Right atrium auricular region (tissue), 2 donors: Measurements from ENCODE around the gene KIF25. TPM values are rescaled to one million over a fixed set of nuclear protein-coding genes. Genes with fewer than 3 reads are reported as not detected.

Experiments used
- DNase-seq: peaks from one replicate; pipeline ENCODE4 v3.0.0-alpha.2; 2019; ENCODE audit warnings: low spot score
- H3K27ac ChIP-seq, 2 donors: fragments of 200-600 bp; sonication (generic); 1 replicate in 1 of 2; 2 replicates in 1 of 2; pipeline ENCODE4 v1.5.1; 2016 to 2019
- H3K27me3 ChIP-seq, 2 donors: fragments of 200-600 bp; sonication (generic); one replicate each; pipeline versions ENCODE4 v1.5.1 to v1.6.0; 2017 to 2019
- H3K36me3 ChIP-seq: fragments of 200-600 bp; sonication (generic); one replicate; pipeline ENCODE4 v1.5.1; 2016
- H3K4me1 ChIP-seq, 2 donors: fragments of 200-600 bp; sonication (generic); one replicate each; pipeline versions ENCODE4 v1.5.1 to v1.6.0; 2017 to 2019
- H3K4me3 ChIP-seq, 2 donors: fragments of 200-600 bp; sonication (generic); 1 replicate in 1 of 2; 2 replicates in 1 of 2; pipeline ENCODE4 v1.5.1; 2017 to 2019; ENCODE audit warnings: mild to moderate bottlenecking in 1 of 2, moderate library complexity in 1 of 2
- H3K9me3 ChIP-seq, 2 donors: fragments of 200-600 bp; sonication (generic); one replicate each; pipeline ENCODE4 v1.5.1; 2019
- CTCF ChIP-seq, 2 donors: fragments of 200-600 bp; sonication (generic); IDR thresholded peaks; one replicate each; pipeline ENCODE4 v1.5.1; 2019; ENCODE audit warnings: antibody characterized with exemption in 2 of 2
- total RNA-seq, 2 donors: library from RNA; depleted of rRNA; stranded (reverse); fragments of >200 nt; gene quantifications; one replicate each; pipeline ENCODE4 v1.1.0, GENCODE V29; 2016

The KIF25 gene
- total RNA-seq, 2 donors from 2014 or later, result not detected

GRCh38 chr6:168044521-168045130, 47.2 kb downstream of the KIF25 start:
- H3K27ac ChIP-seq, result no peak overlapping the region
- no peaks in the 10 kb centered on the region for H3K36me3 ChIP-seq
- DNase-seq, result no peak
- no peak for TF ChIP-seq CTCF (IDR thresholded peaks at IDR 0.05)
- H3K27me3 ChIP-seq, result no peaks in the 10 kb centered on the region
- H3K4me1 ChIP-seq, result peaks cover 0 to 10% of the 10 kb centered on the region in 2 donors
- H3K9me3 ChIP-seq, result peaks cover 8 to 14% of the 10 kb centered on the region in 2 donors
- H3K4me3 ChIP-seq, result no peak overlapping the region

DNA sequence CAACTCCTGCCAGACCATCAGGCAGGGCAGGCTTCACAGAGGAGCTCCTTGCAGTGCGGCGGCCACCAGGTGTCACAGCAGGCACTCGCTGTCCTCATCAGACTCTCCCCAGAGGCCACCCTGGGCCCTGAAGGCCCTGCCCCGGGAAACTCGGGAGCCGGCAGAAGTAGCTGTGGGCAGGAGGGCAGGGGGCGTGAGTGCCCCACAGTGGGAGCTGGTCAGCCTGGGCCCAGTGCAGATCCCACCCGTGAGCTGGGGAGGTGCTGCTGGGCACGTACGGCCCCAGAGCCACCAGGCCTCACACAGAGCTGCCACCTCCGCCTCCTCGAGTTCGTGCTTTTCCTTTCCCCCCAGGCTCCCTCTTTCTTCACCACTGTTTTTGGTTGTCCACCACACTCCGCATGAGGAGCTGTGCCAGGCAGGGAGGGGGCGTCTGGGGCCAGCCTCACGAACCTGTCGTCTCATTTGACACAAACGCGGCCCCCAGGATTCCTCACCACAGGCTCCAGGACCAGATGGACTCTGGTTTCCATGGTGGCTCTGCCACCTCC, 47.7 kb downstream of the KIF25 start:
- Histone ChIP-seq H3K27me3 (no peaks in the 10 kb centered on the region), H3K4me1 (peaks cover 0 to 10% of the 10 kb centered on the region in 2 donors), H3K27ac (peak overlapping the region in 1 of 2 donors; percentile 23), H3K9me3 (peaks cover 2 to 8% of the 10 kb centered on the region in 2 donors), H3K36me3 (no peaks in the 10 kb centered on the region), H3K4me3 (no peak overlapping the region)
- TF ChIP-seq CTCF (IDR thresholded peaks at IDR 0.05), result peak in 1 of 2 donors; percentile 30
- no peak for DNase-seq

DNA sequence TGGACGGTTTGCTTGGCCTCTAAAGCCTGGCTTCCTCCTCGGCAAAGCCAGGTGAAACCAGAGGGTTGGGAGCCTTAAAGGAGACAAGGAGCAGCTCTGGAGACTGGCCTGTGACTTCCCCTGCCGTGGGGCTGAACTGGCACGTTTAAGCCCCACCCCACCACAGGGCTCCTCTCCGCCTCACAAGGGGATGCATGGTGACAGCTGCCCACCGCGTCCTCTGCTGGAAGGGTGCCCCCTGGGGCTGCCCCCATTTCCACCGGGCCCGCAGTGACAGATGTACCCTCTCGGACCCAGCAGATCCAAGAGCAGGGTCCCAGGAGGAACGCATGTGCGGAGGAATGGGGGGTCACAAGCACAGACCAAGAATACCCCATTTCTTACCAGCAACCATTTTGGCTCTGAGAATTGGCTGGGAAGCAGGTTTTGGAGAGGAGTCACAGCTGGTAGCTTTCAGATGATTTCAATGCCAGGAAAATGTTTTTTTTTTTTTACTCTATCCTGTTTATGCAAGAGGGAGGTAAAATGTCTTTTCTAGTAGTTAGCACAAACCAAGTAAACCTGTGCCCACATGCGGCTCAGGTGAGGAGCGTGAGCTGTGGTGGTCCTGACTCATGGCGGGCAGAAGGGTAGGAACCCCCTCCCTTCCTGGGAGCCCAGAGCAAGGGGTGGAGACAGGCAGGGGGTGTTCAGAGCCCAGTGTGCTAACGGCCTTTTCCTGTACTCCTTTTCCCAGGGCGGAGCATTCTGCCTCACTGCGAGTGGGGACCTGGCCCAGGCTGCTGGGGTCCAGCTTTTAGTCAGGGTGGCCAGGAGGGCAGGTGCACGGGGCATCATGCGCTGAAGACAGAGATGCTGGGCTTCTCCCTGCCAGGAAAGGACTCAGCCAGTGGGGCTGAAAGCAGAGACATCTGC, 48.5 kb downstream of the KIF25 start:
- Histone ChIP-seq H3K4me3 (no peak overlapping the region), H3K9me3 (peaks cover 0 to under 1% of the 10 kb centered on the region in 2 donors), H3K27me3 (no peaks in the 10 kb centered on the region), H3K4me1 (peaks cover 0 to 10% of the 10 kb centered on the region in 2 donors), H3K36me3 (no peaks in the 10 kb centered on the region), H3K27ac (peak overlapping the region in 1 of 2 donors; percentile 23)
- TF ChIP-seq CTCF (IDR thresholded peaks at IDR 0.05), result no peak
- DNase-seq, result no peak

DNA sequence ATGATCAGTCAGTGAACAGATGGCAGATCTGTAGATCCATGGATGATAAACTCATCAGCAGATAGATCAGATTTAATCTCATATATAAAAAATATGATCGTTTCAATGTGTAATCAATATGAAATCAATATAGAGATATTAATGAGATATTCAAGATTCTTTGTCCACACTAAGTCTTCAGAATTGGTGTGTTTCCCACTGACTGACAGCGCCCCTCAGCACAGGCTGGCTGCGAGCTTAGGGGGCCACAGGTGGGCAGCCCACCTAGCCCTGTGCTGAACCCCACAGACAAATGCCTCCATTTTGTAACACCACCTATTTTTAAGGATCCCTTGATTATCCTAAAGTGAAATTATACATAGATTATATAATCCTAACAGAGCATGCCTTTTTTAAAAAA, 49.2 kb downstream of the KIF25 start:
- TF ChIP-seq CTCF (IDR thresholded peaks at IDR 0.05), result no peak
- no peak for DNase-seq
- Histone ChIP-seq H3K36me3 (no peaks in the 10 kb centered on the region), H3K4me3 (no peak overlapping the region), H3K27ac (peak overlapping the region in 1 of 2 donors; percentile 23), H3K4me1 (peaks cover 0 to 10% of the 10 kb centered on the region in 2 donors), H3K9me3 (no peaks in the 10 kb centered on the region), H3K27me3 (no peaks in the 10 kb centered on the region)

GRCh38 chr6:168047841-168048723, 50.6 kb downstream of the KIF25 start:
- H3K27ac ChIP-seq, result no peak overlapping the region
- H3K4me1 ChIP-seq, result peaks cover 0 to 10% of the 10 kb centered on the region in 2 donors
- no peak for TF ChIP-seq CTCF (IDR thresholded peaks at IDR 0.05)
- H3K4me3 ChIP-seq, result no peak overlapping the region
- DNase-seq, result no peak
- H3K27me3 ChIP-seq, result no peaks in the 10 kb centered on the region
- H3K36me3 ChIP-seq, result no peaks in the 10 kb centered on the region
- no peaks in the 10 kb centered on the region for H3K9me3 ChIP-seq
